K562 (cell line): Measurements from ENCODE around the gene PLEKHH3. TPM values are rescaled to one million over a fixed set of nuclear protein-coding genes. Genes with fewer than 3 reads are reported as not detected.
A peak's percentile ranks its signal among the peaks of the same experiment; 100 is the strongest.

ENCODE experiments used
- ATAC-seq: fragments of 200-7000 bp; cut with Tn5 transposase; 3 replicates; pipeline ENCODE4 v1.9.1; 2020; ENCODE audit warnings: moderate library complexity
- BruUV-seq: library from RNA; stranded (reverse); fragments of 400-500 nt; replicated peaks from 2 replicates; lab custom pipeline; 2021; lab: Mats Ljungman, UMichigan
- CTCF ChIA-PET: fragments of 300-600 bp; formaldehyde crosslinking; extraction: SDS; loops from one replicate; lab custom pipeline; 2021; ENCODE audit warnings: low intra/inter-chr PET ratio; lab: Yijun Ruan, JAX
- POLR2A ChIA-PET: fragments of 300-600, 350-650 bp; sonication (Branson Sonifier 250); formaldehyde crosslinking; extraction: SDS; loops from one replicate; lab custom pipeline; 2021; ENCODE audit warnings: antibody characterized with exemption, inconsistent platforms; lab: Yijun Ruan, JAX
- DNase-seq, 4 experiments: peaks; one replicate each; pipeline versions ENCODE4 v3.0.0 to v3.0.0-alpha.2; 2011 to 2018; ENCODE audit warnings: low spot score in 3 of 4, mixed read lengths in 3 of 4; ENCODE audit errors: extremely low read depth in 1 of 4
- FAIRE-seq: peaks from 2 replicates; lab custom pipeline; 2011; peaks lifted over from hg19 to GRCh38; lab: Jason Lieb, UNC
- H2AFZ ChIP-seq: 2 replicates; pipeline ENCODE4 v1.6.0; 2011; ENCODE audit warnings: low read depth, low read length, control low read depth, inconsistent platforms
- H3K27ac ChIP-seq: fragments of 200-600 bp; 3 replicates; pipeline ENCODE4 v1.8.0; 2011; ENCODE audit warnings: low read depth, mild to moderate bottlenecking, control low read depth, inconsistent platforms, low read length, moderate library complexity, mixed read lengths; ENCODE audit errors: extremely low read depth
- H3K27me3 ChIP-seq, 2 experiments: fragments of 300-600 bp in 1 of 2; 2 replicates in 1 of 2; 3 replicates in 1 of 2; pipeline versions ENCODE4 v1.6.0 to v1.8.0; 2011; ENCODE audit warnings: inconsistent platforms in 2 of 2, low read length in 2 of 2, mild to moderate bottlenecking in 1 of 2, mixed read lengths in 1 of 2, moderate library complexity in 1 of 2; ENCODE audit not compliant: control insufficient read depth in 2 of 2, insufficient read depth in 2 of 2
- H3K36me3 ChIP-seq: fragments of 300-600 bp; 3 replicates; pipeline ENCODE4 v1.8.0; 2011; ENCODE audit warnings: mild to moderate bottlenecking, low read length, inconsistent platforms; ENCODE audit not compliant: control insufficient read depth, insufficient read depth
- H3K4me1 ChIP-seq, 2 experiments: fragments of 200-600 bp in 1 of 2; replicated peaks in 1 of 2; 2 replicates in 1 of 2; 3 replicates in 1 of 2; pipeline versions ENCODE4 v1.5.1 to v1.8.0; 2011; ENCODE audit warnings: inconsistent platforms in 2 of 2, low read length in 2 of 2, mild to moderate bottlenecking in 1 of 2, mixed read lengths in 1 of 2, moderate library complexity in 1 of 2; ENCODE audit not compliant: control insufficient read depth in 2 of 2, insufficient read depth in 2 of 2
- H3K4me2 ChIP-seq: 2 replicates; pipeline ENCODE4 v1.6.1; 2011; ENCODE audit warnings: low read length, control low read depth, inconsistent platforms, mixed read lengths; ENCODE audit not compliant: insufficient read depth
- H3K4me3 ChIP-seq: fragments of 200-600 bp; sonication (generic), shearing (Covaris generic); 2 replicates; pipeline ENCODE4 v1.5.1; 2016; ENCODE audit warnings: control low read depth, inconsistent platforms
- H3K79me2 ChIP-seq: fragments of 200-600 bp; 3 replicates; pipeline ENCODE4 v1.8.0; 2011; ENCODE audit warnings: low read length, inconsistent platforms; ENCODE audit not compliant: control insufficient read depth, insufficient read depth
- H3K9ac ChIP-seq, 2 experiments: 2 replicates each; pipeline versions ENCODE4 v1.6.0 to v1.6.1; 2011; ENCODE audit warnings: low read depth in 2 of 2, low read length in 2 of 2, control low read depth in 1 of 2, inconsistent platforms in 1 of 2, mild to moderate bottlenecking in 1 of 2, mixed read lengths in 1 of 2; ENCODE audit not compliant: insufficient read depth in 1 of 2
- H3K9me1 ChIP-seq: one replicate; pipeline ENCODE4 v1.6.0; 2011; ENCODE audit warnings: inconsistent platforms, mild to moderate bottlenecking, low read length, moderate library complexity; ENCODE audit not compliant: control insufficient read depth, insufficient read depth
- H3K9me3 ChIP-seq: replicated peaks from 2 replicates; pipeline ENCODE4 v1.5.1; 2011; ENCODE audit warnings: low read depth, low read length, inconsistent platforms; ENCODE audit not compliant: control insufficient read depth, insufficient read depth
- H4K20me1 ChIP-seq: replicated peaks from 2 replicates; pipeline ENCODE4 v1.6.1; 2011; ENCODE audit warnings: low read length, inconsistent platforms, mixed read lengths; ENCODE audit not compliant: control insufficient read depth, insufficient read depth
- BCOR ChIP-seq: fragments of 450-650 bp; IDR thresholded peaks from 2 replicates; pipeline ENCODE4 v1.6.1; 2016
- C11orf30 ChIP-seq: fragments of 450-650 bp; IDR thresholded peaks from 2 replicates; pipeline ENCODE4 v1.6.1; 2016; ENCODE audit warnings: low read depth, mild to moderate bottlenecking
- CBFA2T2 ChIP-seq: fragments of 450-650 bp; conservative IDR thresholded peaks from 2 replicates; pipeline ENCODE4 v1.6.1; 2017; ENCODE audit warnings: mild to moderate bottlenecking
- CBFA2T3 ChIP-seq: fragments of 450-650 bp; IDR thresholded peaks from 2 replicates; pipeline ENCODE4 v1.6.1; 2017
- CSDE1 ChIP-seq, 2 experiments: fragments of 450-650 bp; IDR thresholded peaks; 2 replicates each; pipeline ENCODE4 v1.6.1; 2016; ENCODE audit warnings: mild to moderate bottlenecking in 1 of 2
- CTBP1 ChIP-seq: fragments of 450-650 bp; IDR thresholded peaks from 2 replicates; pipeline ENCODE4 v1.6.1; 2016; ENCODE audit warnings: borderline replicate concordance
- MAFF ChIP-seq: IDR thresholded peaks from 2 replicates; pipeline ENCODE4 v1.6.1; 2012; ENCODE audit warnings: low read length, improper control_type of control experiment
- MAFG ChIP-seq: fragments of 450-650 bp; conservative IDR thresholded peaks from 2 replicates; pipeline ENCODE4 v1.6.1; 2016; ENCODE audit warnings: missing genetic modification characterization, missing compliant biosample characterization
- NFE2 ChIP-seq: IDR thresholded peaks from 2 replicates; pipeline ENCODE4 v1.6.1; 2014; ENCODE audit warnings: antibody characterized with exemption, low read depth
- PTTG1 ChIP-seq: fragments of 450-650 bp; IDR thresholded peaks from 2 replicates; pipeline ENCODE4 v1.6.1; 2016; ENCODE audit warnings: low read depth, mild to moderate bottlenecking, missing genetic modification characterization, missing compliant biosample characterization
- RBM25 ChIP-seq: fragments of 200-400 bp; formaldehyde crosslinking; IDR thresholded peaks from 2 replicates; pipeline ENCODE4 v1.6.1; 2018; ENCODE audit warnings: low read length, low read depth, moderate library complexity; ENCODE audit not compliant: severe bottlenecking
- RFX1 ChIP-seq: fragments of 450-650 bp; IDR thresholded peaks from 2 replicates; pipeline ENCODE4 v1.6.1; 2016; ENCODE audit warnings: mild to moderate bottlenecking, moderate library complexity
- SMAD1 ChIP-seq: fragments of 150-350 bp; IDR thresholded peaks from 2 replicates; pipeline ENCODE4 v1.6.1; 2014; ENCODE audit warnings: low read length, low read depth; ENCODE audit not compliant: partially characterized antibody
- TAL1 ChIP-seq: fragments of 450-650 bp; IDR thresholded peaks from 2 replicates; pipeline ENCODE4 v1.6.1; 2016; ENCODE audit warnings: mild to moderate bottlenecking
- TCF3 ChIP-seq: sonication (generic); formaldehyde crosslinking; IDR thresholded peaks from 2 replicates; pipeline ENCODE4 v1.4.0; 2020; ENCODE audit warnings: mild to moderate bottlenecking, missing genetic modification reagents
- TEAD4 ChIP-seq, 2 experiments: sonication (generic) in 1 of 2; formaldehyde crosslinking in 1 of 2; IDR thresholded peaks; 2 replicates each; pipeline versions ENCODE4 v1.6.1 to v1.8.0; 2012 to 2022; ENCODE audit warnings: borderline replicate concordance in 1 of 2, inconsistent platforms in 1 of 2, low read length in 1 of 2, mild to moderate bottlenecking in 1 of 2, missing genetic modification reagents in 1 of 2
- ZBTB7A ChIP-seq: IDR thresholded peaks from 2 replicates; pipeline ENCODE4 v1.6.1; 2011; ENCODE audit warnings: low read depth, mild to moderate bottlenecking, low read length, moderate library complexity, borderline replicate concordance; ENCODE audit not compliant: control insufficient read depth
- ZFP36 ChIP-seq: fragments of 150-350 bp; IDR thresholded peaks from 2 replicates; pipeline ENCODE4 v1.6.1; 2018; ENCODE audit warnings: low read length, low read depth; ENCODE audit not compliant: partially characterized antibody
- ZNF507 ChIP-seq: conservative IDR thresholded peaks from 2 replicates; pipeline ENCODE4 v1.6.1; 2017; ENCODE audit warnings: missing genetic modification characterization, missing compliant biosample characterization
- WGBS: fragments of 100-300 bp; shearing (Covaris generic); methylation state at CpG from one replicate; pipeline ENCODE4 v1.1.6; 2016; ENCODE audit warnings: low coverage, mixed read lengths; ENCODE audit not compliant: insufficient coverage; ENCODE audit errors: missing lambda C conversion rate; 5-methylcytosine and 5-hydroxymethylcytosine counted together
- in situ Hi-C: fragments of 300-500 bp; cut with MboI; formaldehyde crosslinking; loops from 4 replicates; pipeline ENCODE4 v1.15.0; 2018; ENCODE audit warnings: inconsistent platforms, mixed read lengths
- intact Hi-C: fragments of 100-400 bp; cut with micrococcal nuclease; formaldehyde crosslinking; loops from 2 replicates; pipeline ENCODE4 v1.14.2; 2022
- polyA plus RNA-seq, 8 experiments: library from polyadenylated mRNA; depleted of rRNA in 4 of 8; stranded (reverse) in 5 of 8; unstranded in 3 of 8; fragments of >200 nt; fragmentation: Nextera tagmentation in 2 of 8; fragmentation: Illumina TruSeq in 1 of 8; extraction: Ambion mirVana in 2 of 8; extraction: Trizol in 1 of 8; gene quantifications; 2 replicates each; pipeline versions ENCODE4 v1.2.1 to v1.2.3, GENCODE V29; 2011 to 2014; ENCODE audit warnings: inconsistent platforms in 1 of 8, missing spikeins in 1 of 8
- total RNA-seq, 7 experiments: library from RNA; depleted of rRNA in 6 of 7; stranded (reverse); fragments of >200 nt in 6 of 7; fragmentation: Illumina TruSeq in 2 of 7; extraction: Trizol in 2 of 7; gene quantifications; 2 replicates each; pipeline versions ENCODE4 v1.2.1 to v1.2.3, GENCODE V29; 2011 to 2021; ENCODE audit warnings: low replicate concordance in 1 of 7

Gene PLEKHH3
- total and polyA plus RNA-seq, 9 of the 15 experiments (the other 6 are each of a cell fraction or from before 2014, with no cell fraction given): 0.58 to 34.5 (median 5.0) TPM

- Histone ChIP-seq H3K4me2 (no peak overlapping the region), H3K9me1 (no peaks in the 10 kb centered on the region), H3K79me2 (no peaks in the 10 kb centered on the region), H3K27ac (no peak overlapping the region), H3K4me3 (no peak overlapping the region), H4K20me1 (no peaks in the 10 kb centered on the region), H3K4me1 (peaks cover 0 to 2% of the 10 kb centered on the region in 2 experiments; a peak in 2 of 5 replicates), H2AFZ (no peak overlapping the region), H3K36me3 (no peaks in the 10 kb centered on the region), H3K27me3 (no peaks in the 10 kb centered on the region), H3K9ac (peak overlapping the region in 1 of 2 experiments; percentile 3; a peak in 1 of 4 replicates), H3K9me3 (no peaks in the 10 kb centered on the region)
- DNase-seq (peak in 1 of 4 experiments; percentile 33), ATAC-seq (no peak), FAIRE-seq (no peak)
- in situ Hi-C loops: no loop called here
- WGBS: 5% methylated on average over 2 of the region's 2 CpGs
- intact Hi-C loops: no loop called here
- POLR2A ChIA-PET: interaction anchor here (0.8 to 1.3 kb wide), 4 partner anchors 9 to 64 kb away, joined by 3 to 4 read pairs (median 3); no protein-coding TSS in a partner anchor
- CTCF ChIA-PET: no interaction called here
- no TSS peak for BruUV-seq
- 0 out of 4 replicates have a peak, but pooled peaks of 1 of the 2 experiments have one; percentile 34 for TF ChIP-seq CSDE1 (IDR thresholded peaks at IDR 0.05)
- peak; percentile 90 for TF ChIP-seq RFX1
- no peak for TF ChIP-seq SMAD1
These were observed 34.5 kb downstream of the PLEKHH3 start for GRCh38 chr17:42642336-42642735.

GRCh38 chr17:42640121-42640520 lies 36.7 kb downstream of the PLEKHH3 start:
- CTCF ChIA-PET: no interaction called here
- BruUV-seq: no TSS peak
- TF ChIP-seq BCOR (0 out of 2 replicates have a peak, but pooled peaks have one; percentile 31), MAFG (tag) (peak; percentile 70), CBFA2T3 (peak; percentile 72), MAFF (peak; percentile 38; the same call in 1 of the 2 replicates), CBFA2T2 (0 out of 2 replicates have a peak, but pooled peaks have one; percentile 45), CTBP1 (no peak), RBM25 (peak; percentile 2), TAL1 (peak; percentile 30; the same call in 1 of the 2 replicates), ZFP36 (peak; percentile 44), NFE2 (peak; percentile 69), PTTG1 (tag) (no peak), ZNF507 (tag) (no peak), C11orf30 (peak; percentile 11; the same call in 1 of the 2 replicates), TCF3 (CRISPR knock-in tag) (0 out of 2 replicates have a peak, but pooled peaks have one; percentile 22), TEAD4 (IDR thresholded peaks at IDR 0.05; ENCODE audit: low read length) (peak; percentile 47; the same call in 1 of the 2 replicates), TEAD4 (CRISPR knock-in tag; IDR thresholded peaks at IDR 0.05; ENCODE audit: borderline replicate concordance) (no peak), ZBTB7A (0 out of 2 replicates have a peak, but pooled peaks have one; percentile 21)

More at GRCh38 chr17:42640121-42640520, 36.7 kb downstream of the PLEKHH3 start:
- H3K9ac ChIP-seq: 0 out of 4 replicates have a peak overlapping the region, but pooled peaks of 1 of the 2 experiments have one; percentile 29
- intact Hi-C loops (no loop called here), in situ Hi-C loops (no loop called here)
- H3K4me1 ChIP-seq: peaks cover 0 to 2% of the 10 kb centered on the region in 2 experiments; a peak in 2 of 5 replicates
- H4K20me1 ChIP-seq: no peaks in the 10 kb centered on the region
- FAIRE-seq (peak; percentile 32), DNase-seq (peak in 1 of 4 experiments; percentile 27), ATAC-seq (peak; percentile 56)
- H3K27me3 ChIP-seq: no peaks in the 10 kb centered on the region
- no peak overlapping the region for H3K4me2 ChIP-seq
- no peaks in the 10 kb centered on the region for H3K79me2 ChIP-seq
- no peaks in the 10 kb centered on the region for H3K9me3 ChIP-seq
- H3K27ac ChIP-seq: no peak overlapping the region
- no peaks in the 10 kb centered on the region for H3K9me1 ChIP-seq
- POLR2A ChIA-PET: interaction anchor here (0.6 kb wide), 1 partner anchor 21 kb away, joined by 3 read pairs; no protein-coding TSS in a partner anchor
- WGBS: 8% methylated on average over 4 of the region's 4 CpGs
- no peaks in the 10 kb centered on the region for H3K36me3 ChIP-seq
- H3K4me3 ChIP-seq: no peak overlapping the region
- no peak overlapping the region for H2AFZ ChIP-seq
